Upper lobe of left lung (tissue), 4 donors: ENCODE measurements around the gene CDKAL1.

Experiments
- EP300 ChIP-seq, 4 donors: sonication (generic); formaldehyde crosslinking; IDR thresholded peaks; one replicate each; pipeline ENCODE4 v1.5.1; 2017; ENCODE audit warnings: antibody characterized with exemption in 4 of 4, control low read depth in 2 of 4
- POLR2A ChIP-seq, 4 donors: fragments of 450-650 bp; IDR thresholded peaks; one replicate each; pipeline ENCODE4 v1.5.1; 2016 to 2017; ENCODE audit warnings: antibody characterized with exemption in 4 of 4, mild to moderate bottlenecking in 2 of 4
- POLR2AphosphoS5 ChIP-seq, 2 donors: sonication (generic); formaldehyde crosslinking; IDR thresholded peaks; one replicate each; pipeline ENCODE4 v1.5.1; 2017; ENCODE audit warnings: antibody characterized with exemption in 2 of 2
- TF ChIP-seq, protein P1 (sequence below), 6 experiments: fragments of 450-650 bp in 4 of 6; fragments of 200-600 bp in 2 of 6; sonication (generic) in 2 of 6; IDR thresholded peaks; one replicate each; pipeline ENCODE4 v1.5.1; 2016 to 2019; ENCODE audit warnings: antibody characterized with exemption in 6 of 6

DNA sequence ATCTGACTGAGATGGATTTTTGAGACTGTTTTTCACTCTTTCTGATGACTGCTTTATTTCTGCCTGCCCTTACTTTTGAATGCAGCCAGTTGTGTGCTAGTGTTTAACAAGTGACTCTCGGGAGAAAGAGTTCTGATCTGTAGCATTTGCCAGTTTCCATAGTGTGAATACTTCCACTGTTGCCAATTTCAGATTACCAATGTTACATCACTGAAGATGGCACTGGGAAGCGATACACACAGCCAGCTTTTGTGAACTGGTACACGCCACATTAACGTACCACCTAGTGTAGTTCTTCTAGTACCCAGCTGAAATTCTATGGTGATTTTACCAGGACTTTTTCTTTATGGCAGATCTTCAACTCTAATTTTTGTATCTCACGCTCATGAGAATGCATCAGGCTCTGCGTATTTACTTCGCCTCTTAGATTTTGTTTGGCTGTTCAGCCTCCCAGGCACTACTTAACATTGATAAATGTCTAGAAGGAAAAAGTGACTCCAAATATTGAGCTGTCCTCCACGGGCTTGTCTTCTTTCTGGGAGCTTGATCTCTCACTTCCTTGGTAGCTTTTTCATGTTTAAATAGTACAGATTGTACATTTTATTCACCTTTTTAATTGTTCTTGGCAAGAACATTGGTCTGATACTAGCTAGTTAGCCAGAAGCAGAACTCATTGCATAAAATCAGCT is 537.7 kb downstream of the CDKAL1 start:
- no peak for TF ChIP-seq POLR2A (IDR thresholded peaks at IDR 0.05)
- TF ChIP-seq, protein P1, sequence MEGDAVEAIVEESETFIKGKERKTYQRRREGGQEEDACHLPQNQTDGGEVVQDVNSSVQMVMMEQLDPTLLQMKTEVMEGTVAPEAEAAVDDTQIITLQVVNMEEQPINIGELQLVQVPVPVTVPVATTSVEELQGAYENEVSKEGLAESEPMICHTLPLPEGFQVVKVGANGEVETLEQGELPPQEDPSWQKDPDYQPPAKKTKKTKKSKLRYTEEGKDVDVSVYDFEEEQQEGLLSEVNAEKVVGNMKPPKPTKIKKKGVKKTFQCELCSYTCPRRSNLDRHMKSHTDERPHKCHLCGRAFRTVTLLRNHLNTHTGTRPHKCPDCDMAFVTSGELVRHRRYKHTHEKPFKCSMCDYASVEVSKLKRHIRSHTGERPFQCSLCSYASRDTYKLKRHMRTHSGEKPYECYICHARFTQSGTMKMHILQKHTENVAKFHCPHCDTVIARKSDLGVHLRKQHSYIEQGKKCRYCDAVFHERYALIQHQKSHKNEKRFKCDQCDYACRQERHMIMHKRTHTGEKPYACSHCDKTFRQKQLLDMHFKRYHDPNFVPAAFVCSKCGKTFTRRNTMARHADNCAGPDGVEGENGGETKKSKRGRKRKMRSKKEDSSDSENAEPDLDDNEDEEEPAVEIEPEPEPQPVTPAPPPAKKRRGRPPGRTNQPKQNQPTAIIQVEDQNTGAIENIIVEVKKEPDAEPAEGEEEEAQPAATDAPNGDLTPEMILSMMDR (IDR thresholded peaks at IDR 0.05) = no peak
- TF ChIP-seq POLR2AphosphoS5 (IDR thresholded peaks at IDR 0.05) = no peak
- no peak for TF ChIP-seq EP300 (IDR thresholded peaks at IDR 0.05)
